Measurements from ENCODE around the gene DDX39A. TPM values are rescaled to one million over a fixed set of nuclear protein-coding genes. Genes with fewer than 3 reads are reported as not detected.

DDX39A gene
- total and polyA plus RNA-seq, 8 donors, result 37.1 to 298 (median 110) TPM

DNA sequence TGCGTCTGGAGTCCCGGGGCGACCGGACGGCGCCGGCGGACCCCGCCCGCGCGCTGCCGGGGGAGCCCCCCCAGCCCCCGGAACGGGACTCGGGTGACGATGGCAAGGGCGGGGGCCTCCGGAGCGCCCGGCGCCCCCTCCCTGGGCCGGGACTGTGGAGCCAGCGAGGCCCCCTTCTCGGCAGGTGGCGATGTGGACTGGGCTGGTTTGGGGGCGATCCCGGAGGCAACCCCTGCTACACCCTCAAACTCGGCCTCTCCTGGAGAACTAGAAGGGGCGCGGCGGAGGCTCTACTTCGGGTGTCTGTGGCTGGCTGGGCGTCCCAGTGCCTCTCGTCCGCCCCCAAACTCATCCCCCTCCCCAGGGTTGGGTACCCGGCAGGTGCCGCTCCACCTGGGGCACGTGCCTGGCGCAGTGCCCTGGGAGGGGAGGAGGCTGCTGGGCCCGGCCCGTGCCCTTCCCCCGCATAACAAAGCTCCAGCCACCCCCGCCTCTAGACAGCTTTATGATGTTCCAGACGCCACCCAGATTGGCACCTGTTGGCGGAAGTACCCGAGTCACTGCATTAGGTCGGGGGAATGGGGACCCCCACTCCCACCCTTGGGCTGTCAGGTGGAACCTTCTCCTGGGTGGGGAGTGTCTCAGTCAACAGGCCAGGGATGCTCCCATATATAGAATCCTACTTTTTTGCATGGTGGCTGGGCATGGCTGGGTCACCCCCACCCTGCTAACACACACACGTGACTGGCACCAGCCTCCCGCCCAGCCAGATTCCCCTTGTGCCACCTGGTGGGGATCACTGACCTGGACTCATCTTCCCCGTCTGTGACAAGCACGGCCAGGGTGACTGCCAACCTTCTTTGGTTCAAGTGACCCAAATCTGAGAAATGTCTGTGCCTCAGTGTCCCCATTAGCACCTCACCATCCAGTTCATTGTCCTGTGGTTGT, 14.7 kb upstream of the DDX39A start:
- Histone ChIP-seq H3K36me3 (peaks cover 0 to 18% (median 5%) of the 10 kb centered on the region in 4 donors), H3K27me3 (no peaks in the 10 kb centered on the region), H3K4me3 (peak overlapping the region; percentile 81 to 94 (median 88)), H3K4me1 (peaks cover 34 to 59% (median 45%) of the 10 kb centered on the region in 4 donors), H3K9me3 (no peaks in the 10 kb centered on the region), H3K27ac (peak overlapping the region; percentile 20 to 92 (median 86))
- peak; percentile 62 to 82 for DNase-seq
- WGBS, 5 donors, result 2 to 7% (median 3%) methylated on average over 12 to 49 of the region's 52 CpGs
- TF ChIP-seq CTCF (IDR thresholded peaks at IDR 0.05) (no peak), POLR2AphosphoS5 (IDR thresholded peaks at IDR 0.05) (peak in 1 of 3 donors; percentile 21)
- intact Hi-C loops (cut with DNase I; ENCODE audit: low total_unique reads), result no loop called here

DNA sequence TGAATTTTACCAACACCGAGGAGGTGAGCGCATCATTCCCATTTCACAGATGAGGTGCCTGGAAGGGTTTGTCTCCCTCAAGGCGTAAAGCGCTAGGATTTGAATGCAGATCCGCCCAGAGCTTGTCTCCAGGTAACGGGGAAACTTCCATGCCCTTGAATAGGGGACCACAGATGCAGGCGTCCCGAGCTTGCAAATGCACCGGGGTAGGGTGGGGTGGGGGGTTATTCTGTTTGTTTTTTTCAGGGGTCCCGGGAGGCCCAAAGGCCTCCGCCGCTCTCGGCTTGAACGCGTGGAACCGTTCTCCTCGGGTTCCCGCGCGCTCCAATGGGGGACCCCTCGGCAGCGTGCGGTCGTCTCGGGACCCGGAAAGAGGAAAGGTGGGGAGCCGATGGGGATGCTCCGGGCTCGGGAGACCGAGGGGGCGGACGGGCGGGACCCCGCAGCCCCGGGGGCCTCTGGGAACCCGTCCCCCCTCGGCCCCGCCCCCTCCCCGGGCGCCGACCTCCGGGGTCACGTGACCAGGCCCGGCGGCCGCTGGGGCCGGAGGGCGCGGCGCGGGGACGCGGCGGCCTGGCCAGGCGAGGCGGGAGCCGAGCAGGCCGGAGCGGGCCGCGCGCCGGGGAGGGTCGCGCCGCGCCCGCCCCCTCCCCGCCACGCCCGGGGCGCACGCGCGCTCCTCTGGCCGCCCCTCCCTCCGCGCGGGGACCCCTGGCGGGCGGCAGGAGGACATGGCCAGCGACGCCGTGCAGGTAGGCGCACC, 13.8 kb upstream of the DDX39A start, which contains the start of gene PKN1:
Gene PKN1 (plus strand): TSS at position 516 of the 763 bp plus-strand sequence. CDS start 216 bp downstream, at position 732.
- no peaks in the 10 kb centered on the region for H3K9me3 ChIP-seq
- WGBS, 5 donors, result 2 to 6% (median 4%) methylated on average over 22 to 82 of the region's 85 CpGs
- DNase-seq, result peak; percentile 57 to 88
- intact Hi-C loops (cut with DNase I; ENCODE audit: low total_unique reads), result no loop called here
- TF ChIP-seq EP300 (IDR thresholded peaks at IDR 0.05) (no peak), POLR2AphosphoS5 (IDR thresholded peaks at IDR 0.05) (peak in 1 of 3 donors; percentile 13), POLR2A (IDR thresholded peaks at IDR 0.05) (no peak), CTCF (IDR thresholded peaks at IDR 0.05) (no peak)
- peak within 1 kb of the TSS; percentile 81 to 94 (median 88) for H3K4me3 ChIP-seq
- H3K4me1 ChIP-seq, result peaks cover 30 to 50% (median 40%) of the 10 kb centered on the region in 4 donors
- no peaks in the 10 kb centered on the region for H3K27me3 ChIP-seq
- peaks cover 0 to 18% (median 5%) of the 10 kb centered on the region in 4 donors for H3K36me3 ChIP-seq
- peak within 1 kb of the TSS; percentile 20 to 92 (median 86) for H3K27ac ChIP-seq

GRCh38 chr19:14430712-14431111, 11.6 kb upstream of the DDX39A start:
- peaks cover 0 to 4% (median 0%) of the 10 kb centered on the region in 4 donors for H3K36me3 ChIP-seq
- WGBS, 5 donors, result 74 to 80% (median 75%) methylated on average over 3 of the region's 3 CpGs
- intact Hi-C loops (cut with DNase I; ENCODE audit: low total_unique reads), result no loop called here
- no peak overlapping the region for H3K4me3 ChIP-seq
- TF ChIP-seq POLR2A (IDR thresholded peaks at IDR 0.05), result no peak
- H3K27me3 ChIP-seq, result no peaks in the 10 kb centered on the region
- DNase-seq, result no peak
- H3K27ac ChIP-seq, result no peak overlapping the region
- peaks cover 30 to 40% (median 36%) of the 10 kb centered on the region in 4 donors for H3K4me1 ChIP-seq
- no peaks in the 10 kb centered on the region for H3K9me3 ChIP-seq

DNA sequence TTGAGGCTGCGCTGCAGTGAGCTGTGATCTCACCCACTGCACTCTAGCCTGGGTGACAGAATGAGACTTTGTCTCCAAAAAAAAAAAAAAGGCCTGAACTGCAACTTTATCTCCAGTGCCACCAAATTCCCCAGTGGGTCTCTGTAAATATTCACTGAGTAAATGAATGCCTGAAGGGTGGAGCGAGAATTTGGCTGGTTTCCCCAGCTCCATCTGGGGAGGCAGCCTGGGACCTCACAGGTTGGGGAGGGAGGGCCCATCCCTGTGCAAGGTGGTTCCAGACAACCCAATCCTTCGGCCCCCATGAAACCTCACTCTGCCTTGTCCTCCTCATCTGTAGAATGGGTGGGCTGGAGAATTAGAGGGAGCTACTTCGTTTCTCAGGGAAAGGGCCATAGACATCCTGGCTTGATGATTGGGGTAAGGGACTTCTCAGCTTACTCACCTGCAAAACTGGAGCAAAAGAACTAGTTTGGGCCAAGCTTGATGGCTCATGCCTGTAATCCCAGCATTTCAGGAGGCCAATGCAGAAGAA, 9.8 kb upstream of the DDX39A start:
- 34 to 54% (median 43%) methylated on average over 4 of the region's 4 CpGs for WGBS, 5 donors
- no peaks in the 10 kb centered on the region for H3K36me3 ChIP-seq
- TF ChIP-seq POLR2A (IDR thresholded peaks at IDR 0.05) (no peak), POLR2AphosphoS5 (IDR thresholded peaks at IDR 0.05) (no peak), CTCF (IDR thresholded peaks at IDR 0.05) (no peak), EP300 (IDR thresholded peaks at IDR 0.05) (no peak)

More for the DNA sequence above, 9.8 kb upstream of the DDX39A start:
- no peak overlapping the region for H3K27ac ChIP-seq
- H3K4me1 ChIP-seq, result peaks cover 15 to 22% (median 20%) of the 10 kb centered on the region in 4 donors
- no peaks in the 10 kb centered on the region for H3K9me3 ChIP-seq
- no peak for DNase-seq
- intact Hi-C loops (cut with DNase I; ENCODE audit: low total_unique reads), result no loop called here
- no peak overlapping the region for H3K4me3 ChIP-seq
- H3K27me3 ChIP-seq, result no peaks in the 10 kb centered on the region

Data from stomach (tissue), 9 donors.